ENCODE data around the gene PLCE1.
"Not testable (repeated sequence)": the region's sequence is repeated elsewhere in the genome, so short reads cannot be mapped to it uniquely, and the experiment has no call there.

PLCE1 gene

DNA sequence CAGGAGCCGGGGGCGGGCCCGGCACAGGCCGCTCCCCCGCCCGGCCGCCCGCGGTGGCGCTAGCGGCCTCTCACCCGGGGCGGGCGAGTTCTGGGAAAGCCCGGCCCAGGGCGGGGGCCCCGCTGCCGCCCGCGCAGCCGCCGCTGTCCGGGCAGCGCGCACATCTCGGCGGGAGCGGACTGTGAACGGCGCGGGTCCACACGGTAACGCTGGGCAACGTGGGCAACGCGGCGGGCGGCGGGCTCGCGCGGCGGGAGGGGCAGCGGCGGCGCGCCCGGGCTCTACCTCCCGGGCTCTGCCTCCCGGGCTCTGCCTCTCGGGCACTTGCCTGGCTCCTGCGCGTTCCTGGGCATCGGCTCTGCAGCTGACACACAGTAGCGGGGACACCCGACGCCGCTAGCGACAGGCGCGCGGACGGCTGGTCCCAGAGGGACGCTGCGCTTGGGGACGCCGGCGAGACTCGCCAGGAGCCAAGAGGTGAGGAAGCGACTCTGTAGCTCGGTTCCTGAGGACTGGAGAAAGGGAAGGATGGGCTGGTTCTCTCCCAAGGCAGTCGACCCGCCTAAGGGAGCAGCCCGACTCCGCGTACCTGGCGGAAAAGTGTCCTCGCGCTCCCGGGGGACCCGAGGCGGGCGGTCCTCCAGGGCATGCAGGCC lies at the start of gene PLCE1:
TSS of gene PLCE1 (plus strand) at position 150 of the 656 bp plus-strand sequence. CDS start 37,116 bp downstream, outside the sequence.
- Mint-ChIP-seq H3K36me3 (ENCODE audit: low read depth) (no peaks in the 10 kb centered on the region), H3K9me3 (no peaks in the 10 kb centered on the region), H3K4me3 (peak within 1 kb of the TSS; percentile 46), H3K4me1 (ENCODE audit: low read depth) (peaks cover 3% of the 10 kb centered on the region), H3K27ac (no peak within 1 kb of the TSS), H3K27me3 (peaks cover 69% of the 10 kb centered on the region)
- DNase-seq, result no peak

DNA sequence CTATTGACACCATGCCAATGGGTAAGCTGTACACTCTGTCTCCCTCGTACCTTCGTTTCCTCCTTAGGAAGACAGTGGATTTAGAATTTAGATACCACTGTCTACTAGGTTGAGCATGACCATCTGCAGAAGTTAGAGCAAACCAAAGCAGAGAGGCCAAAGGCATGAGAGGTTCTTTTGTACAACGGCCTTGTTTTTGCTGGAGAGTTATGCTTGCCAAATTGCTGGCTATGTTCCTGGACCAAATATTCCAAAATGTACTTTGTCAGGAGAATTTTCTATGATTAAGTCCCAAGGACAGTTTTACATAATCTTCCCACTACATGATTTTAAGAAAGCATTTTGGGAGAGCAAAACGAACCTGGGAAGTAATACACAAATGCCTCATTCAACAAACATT lies 47.9 kb upstream of the PLCE1 start:
- Mint-ChIP-seq H3K27me3 (no peaks in the 10 kb centered on the region), H3K36me3 (ENCODE audit: low read depth) (no peaks in the 10 kb centered on the region), H3K4me3 (no peak overlapping the region), H3K27ac (no peak overlapping the region), H3K9me3 (no peaks in the 10 kb centered on the region), H3K4me1 (ENCODE audit: low read depth) (no peaks in the 10 kb centered on the region)
- DNase-seq, result no peak

DNA sequence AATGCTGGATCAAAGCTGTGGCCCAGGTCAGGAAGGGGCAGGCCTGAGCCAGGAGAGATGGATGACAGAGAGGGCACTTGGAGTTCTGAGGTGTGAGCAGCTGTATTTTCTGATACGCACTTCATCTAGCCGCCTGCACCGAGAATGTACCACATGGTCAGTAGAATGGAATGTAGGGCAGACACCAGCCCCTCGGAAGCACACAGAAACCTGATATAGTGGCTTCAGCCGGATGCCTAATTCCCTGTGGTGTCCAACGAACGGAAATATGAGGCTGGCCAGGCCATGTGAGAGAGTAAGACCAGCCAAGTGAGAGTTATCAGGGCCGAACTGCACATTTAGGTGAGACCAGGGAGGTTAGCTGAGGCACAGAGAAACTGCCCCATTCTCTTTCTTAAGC lies 46.7 kb upstream of the PLCE1 start:
- H3K36me3 Mint-ChIP-seq (ENCODE audit: low read depth), result no peaks in the 10 kb centered on the region
- no peaks in the 10 kb centered on the region for H3K4me1 Mint-ChIP-seq (ENCODE audit: low read depth)
- DNase-seq, result no peak
- H3K4me3 Mint-ChIP-seq, result no peak overlapping the region
- H3K27ac Mint-ChIP-seq, result no peak overlapping the region
- no peaks in the 10 kb centered on the region for H3K27me3 Mint-ChIP-seq
- H3K9me3 Mint-ChIP-seq, result no peaks in the 10 kb centered on the region

DNA sequence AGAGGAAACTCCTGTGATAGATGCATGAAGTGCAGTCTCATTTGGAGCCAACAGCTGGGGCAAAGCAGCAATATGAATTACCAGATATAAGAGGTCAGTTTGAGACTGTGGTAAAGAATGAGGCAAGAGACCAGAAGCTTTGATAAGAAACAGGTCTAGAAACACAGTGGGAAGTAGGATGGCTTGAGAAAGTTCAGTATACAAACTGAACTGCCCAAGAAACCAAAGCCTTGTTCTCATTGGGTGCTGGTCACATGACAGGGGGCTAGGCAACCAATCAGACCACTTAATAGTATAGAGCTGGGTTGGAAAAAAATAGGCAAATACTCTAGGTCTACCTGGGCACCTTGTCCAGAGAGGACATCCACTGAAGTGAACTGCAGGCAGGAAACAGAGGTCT lies 46.2 kb upstream of the PLCE1 start:
- Mint-ChIP-seq H3K4me1 (ENCODE audit: low read depth) (no peaks in the 10 kb centered on the region), H3K27ac (no peak overlapping the region), H3K9me3 (no peaks in the 10 kb centered on the region), H3K27me3 (no peaks in the 10 kb centered on the region), H3K4me3 (no peak overlapping the region), H3K36me3 (ENCODE audit: low read depth) (no peaks in the 10 kb centered on the region)
- no peak for DNase-seq

DNA sequence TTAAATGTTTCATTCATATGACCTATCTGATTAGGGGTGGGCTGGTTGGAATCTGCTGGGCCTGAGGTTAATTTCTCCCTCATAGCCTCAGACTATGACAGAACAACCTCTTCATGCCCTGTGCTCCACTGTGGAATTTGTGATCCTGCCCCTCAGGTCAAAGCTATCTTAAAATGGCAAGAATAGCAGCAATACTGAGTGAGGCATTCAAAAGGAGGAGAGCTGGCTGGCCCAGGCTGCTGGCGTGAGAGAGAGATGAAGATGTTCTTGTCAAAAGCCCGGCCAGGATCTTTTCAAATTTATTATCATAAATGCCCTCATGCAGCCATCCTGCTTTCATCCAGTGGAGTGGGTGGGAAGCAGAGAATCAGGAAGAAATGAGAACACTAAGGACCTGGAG lies 41.8 kb upstream of the PLCE1 start:
- Mint-ChIP-seq H3K4me3 (no peak overlapping the region), H3K27ac (no peak overlapping the region), H3K9me3 (no peaks in the 10 kb centered on the region), H3K36me3 (ENCODE audit: low read depth) (no peaks in the 10 kb centered on the region), H3K27me3 (no peaks in the 10 kb centered on the region), H3K4me1 (ENCODE audit: low read depth) (no peaks in the 10 kb centered on the region)
- no peak for DNase-seq

DNA sequence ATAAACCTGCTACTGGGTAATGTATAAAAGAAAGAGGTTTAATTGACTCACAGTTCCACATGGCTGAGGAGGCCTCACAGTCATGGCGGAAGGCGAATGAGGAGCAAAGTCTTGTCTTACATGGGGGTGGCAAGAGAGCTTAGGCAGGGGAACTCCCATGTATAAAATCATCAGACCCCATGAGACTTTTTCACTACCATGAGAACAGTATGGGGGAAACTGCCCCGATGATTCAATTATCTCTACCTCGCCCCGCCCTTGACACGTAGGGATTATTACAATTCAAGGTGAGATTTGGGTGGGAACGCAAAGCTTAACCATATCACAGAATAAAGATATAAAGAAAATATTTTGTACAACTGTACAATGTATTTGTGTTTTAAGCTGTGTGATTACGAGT lies 39.4 kb upstream of the PLCE1 start:
- H3K9me3 Mint-ChIP-seq, result no peaks in the 10 kb centered on the region
- H3K36me3 Mint-ChIP-seq (ENCODE audit: low read depth), result no peaks in the 10 kb centered on the region
- H3K4me1 Mint-ChIP-seq (ENCODE audit: low read depth), result no peaks in the 10 kb centered on the region
- no peak overlapping the region for H3K27ac Mint-ChIP-seq
- DNase-seq, result no peak
- no peak overlapping the region for H3K4me3 Mint-ChIP-seq
- no peaks in the 10 kb centered on the region for H3K27me3 Mint-ChIP-seq

DNA sequence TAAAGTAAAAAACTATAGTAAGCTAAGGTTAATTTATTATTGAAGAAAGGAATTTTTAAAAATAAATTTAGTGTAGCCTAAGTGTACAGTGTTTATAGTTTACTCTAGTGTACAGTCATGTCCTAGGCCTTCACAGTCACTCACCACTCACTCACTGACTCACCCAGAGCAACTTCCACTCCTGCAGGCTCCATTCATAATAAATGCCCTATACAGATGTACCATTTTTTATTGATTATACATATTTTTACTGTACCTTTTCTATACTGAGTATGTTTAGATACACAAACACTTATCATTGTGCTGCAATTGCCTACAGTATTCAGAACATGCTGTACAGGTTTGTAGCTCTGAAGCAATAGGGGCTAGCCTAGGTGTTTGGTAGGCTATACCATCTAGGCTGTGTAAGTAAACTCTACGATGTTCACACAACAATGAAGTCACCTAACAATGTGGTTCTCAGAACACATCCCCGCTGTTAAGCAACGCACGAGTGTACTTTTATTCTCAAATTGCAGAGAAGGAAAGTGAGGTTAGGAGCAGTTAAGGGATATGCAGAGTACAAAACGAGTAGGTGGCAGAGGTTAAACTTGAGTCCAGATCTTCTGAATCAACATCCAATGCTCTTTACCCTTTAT lies 38.9 kb upstream of the PLCE1 start:
- Mint-ChIP-seq H3K36me3 (ENCODE audit: low read depth) (peaks cover 3% of the 10 kb centered on the region), H3K27me3 (no peaks in the 10 kb centered on the region), H3K4me3 (no peak overlapping the region), H3K4me1 (ENCODE audit: low read depth) (no peaks in the 10 kb centered on the region), H3K27ac (no peak overlapping the region), H3K9me3 (no peaks in the 10 kb centered on the region)
- no peak for DNase-seq

DNA sequence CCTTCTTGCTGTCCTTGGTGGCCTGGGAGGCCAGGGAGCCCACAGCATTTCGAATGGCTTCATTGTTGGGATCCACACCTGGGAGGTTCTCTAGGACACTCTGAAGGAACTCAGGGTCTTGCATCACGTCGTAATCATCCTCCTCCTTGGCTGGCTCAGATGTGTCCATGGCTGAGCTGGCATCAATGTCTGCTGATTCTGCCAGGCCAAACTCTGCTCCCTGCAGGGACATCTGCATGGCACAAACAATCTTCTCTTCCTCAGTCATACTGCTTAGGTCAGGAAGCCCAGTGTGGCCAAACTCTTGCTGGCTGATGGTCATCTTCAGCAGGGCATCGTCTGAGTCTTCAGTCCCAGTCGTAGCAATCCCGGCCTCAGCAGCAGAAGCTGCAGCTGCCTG lies 34.9 kb upstream of the PLCE1 start:
- H3K27me3 Mint-ChIP-seq, result no peaks in the 10 kb centered on the region
- no peak overlapping the region for H3K4me3 Mint-ChIP-seq
- no peaks in the 10 kb centered on the region for H3K9me3 Mint-ChIP-seq
- no peaks in the 10 kb centered on the region for H3K4me1 Mint-ChIP-seq (ENCODE audit: low read depth)
- no peak overlapping the region for H3K27ac Mint-ChIP-seq
- H3K36me3 Mint-ChIP-seq (ENCODE audit: low read depth), result peaks cover 3% of the 10 kb centered on the region
- no peak for DNase-seq

DNA sequence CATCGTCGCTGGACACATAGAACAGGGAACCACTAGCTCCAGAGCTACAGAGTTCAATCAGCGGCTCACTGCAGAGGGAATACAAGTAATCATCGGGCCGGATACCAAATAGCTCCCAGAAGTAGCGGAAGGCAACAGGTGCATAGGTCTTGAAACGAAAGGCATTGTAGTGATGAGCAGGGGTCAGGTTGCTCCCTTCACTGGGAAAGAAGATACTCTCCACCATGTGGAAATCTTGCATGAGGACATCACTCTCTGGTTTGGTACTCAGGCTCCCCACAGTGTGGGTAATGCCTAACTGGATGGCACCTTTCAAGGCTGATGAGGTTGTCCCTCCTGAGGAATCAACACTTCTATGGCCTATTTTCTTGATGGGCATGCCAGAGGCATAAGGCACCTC lies 32.7 kb upstream of the PLCE1 start:
- H3K9me3 Mint-ChIP-seq; H3K27ac Mint-ChIP-seq; H3K27me3 Mint-ChIP-seq; H3K4me3 Mint-ChIP-seq; DNase-seq; H3K4me1 Mint-ChIP-seq (ENCODE audit: low read depth); H3K36me3 Mint-ChIP-seq (ENCODE audit: low read depth): not testable (repeated sequence)

DNA sequence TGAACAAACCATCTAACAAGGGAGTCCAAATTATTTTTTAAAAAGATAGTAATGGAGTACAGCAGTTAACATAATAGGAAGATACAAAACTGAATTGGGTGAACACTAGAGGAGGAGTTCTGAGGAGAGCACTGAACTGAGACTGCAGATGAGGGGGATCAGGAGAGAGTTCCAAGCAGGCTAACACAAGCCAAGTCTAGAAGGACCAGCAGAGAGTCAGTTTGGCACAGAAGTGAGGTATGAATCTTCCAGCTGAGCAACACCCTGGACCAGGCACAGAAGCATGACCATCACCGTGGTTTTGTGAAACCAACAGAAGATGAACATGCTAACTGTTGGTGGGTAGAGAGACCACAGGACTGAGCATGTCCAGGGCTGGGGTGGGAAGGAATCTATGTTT lies 30.8 kb upstream of the PLCE1 start:
- Mint-ChIP-seq H3K4me3 (no peak overlapping the region), H3K4me1 (ENCODE audit: low read depth) (no peaks in the 10 kb centered on the region), H3K9me3 (no peaks in the 10 kb centered on the region), H3K27me3 (no peaks in the 10 kb centered on the region), H3K36me3 (ENCODE audit: low read depth) (peaks cover 3% of the 10 kb centered on the region), H3K27ac (no peak overlapping the region)
- no peak for DNase-seq

DNA sequence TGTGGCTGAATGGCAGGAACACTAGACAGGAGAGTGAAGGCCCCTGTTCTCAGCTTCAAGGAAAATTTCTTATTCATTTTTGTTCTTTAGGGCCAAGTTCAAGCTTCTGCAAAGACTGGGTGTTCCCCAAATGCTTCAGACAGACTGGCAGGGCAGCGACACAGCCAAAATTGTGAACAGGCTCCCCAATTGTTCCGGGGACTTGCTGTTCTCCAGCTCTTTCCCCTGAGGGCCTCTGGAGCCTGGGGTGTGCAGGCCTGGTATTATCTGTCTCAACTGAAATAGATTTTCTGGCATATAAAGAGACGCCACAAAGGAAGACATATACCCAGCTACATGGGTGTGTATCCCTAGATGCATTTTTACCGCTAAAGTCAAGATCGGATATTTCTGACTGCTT lies 30.3 kb upstream of the PLCE1 start:
- Mint-ChIP-seq H3K36me3 (ENCODE audit: low read depth) (peaks cover 3% of the 10 kb centered on the region), H3K27me3 (no peaks in the 10 kb centered on the region), H3K4me1 (ENCODE audit: low read depth) (no peaks in the 10 kb centered on the region), H3K27ac (no peak overlapping the region), H3K4me3 (no peak overlapping the region), H3K9me3 (no peaks in the 10 kb centered on the region)
- no peak for DNase-seq

DNA sequence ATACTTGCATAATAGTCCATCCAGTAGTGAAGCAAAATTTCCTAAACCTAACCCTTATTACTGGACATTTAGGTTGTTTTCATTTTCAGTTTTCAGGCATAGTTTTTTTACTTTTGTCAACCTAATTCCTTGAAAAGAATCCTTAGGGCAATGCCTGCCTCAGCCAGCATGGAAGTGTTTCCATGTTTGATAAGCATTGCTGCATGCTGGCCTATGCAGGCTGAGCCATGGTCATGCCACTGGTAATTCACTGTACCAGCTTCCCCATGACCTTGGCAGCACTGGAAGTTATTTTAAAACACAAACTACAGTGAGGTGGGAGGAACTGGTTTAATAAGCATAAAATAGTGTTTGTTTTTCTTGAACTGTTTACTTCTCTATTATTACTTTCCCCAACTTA lies 27.8 kb upstream of the PLCE1 start:
- Mint-ChIP-seq H3K4me1 (ENCODE audit: low read depth) (no peaks in the 10 kb centered on the region), H3K36me3 (ENCODE audit: low read depth) (no peaks in the 10 kb centered on the region), H3K27ac (no peak overlapping the region), H3K9me3 (no peaks in the 10 kb centered on the region), H3K4me3 (no peak overlapping the region), H3K27me3 (no peaks in the 10 kb centered on the region)
- DNase-seq, result no peak

DNA sequence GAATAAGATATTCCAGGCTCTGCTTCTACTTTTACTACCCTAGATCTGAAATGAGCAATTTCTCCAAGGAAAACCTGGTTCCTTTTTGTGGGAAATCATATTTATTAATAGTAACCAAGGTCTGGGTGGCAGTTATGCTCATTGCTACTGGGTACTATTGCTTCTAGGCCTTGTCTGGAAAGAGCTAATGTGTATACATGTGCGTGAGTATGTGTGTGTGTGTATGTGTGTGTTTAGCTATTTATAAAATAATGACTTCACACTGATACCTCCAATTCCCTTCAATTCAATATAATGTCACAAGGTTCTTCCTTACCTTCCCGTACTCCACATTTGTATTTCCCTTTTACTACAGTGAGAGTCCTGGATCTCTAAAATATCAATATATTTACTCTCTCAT lies 26.0 kb upstream of the PLCE1 start:
- no peaks in the 10 kb centered on the region for H3K36me3 Mint-ChIP-seq (ENCODE audit: low read depth)
- no peak overlapping the region for H3K27ac Mint-ChIP-seq
- no peaks in the 10 kb centered on the region for H3K4me1 Mint-ChIP-seq (ENCODE audit: low read depth)
- H3K4me3 Mint-ChIP-seq, result no peak overlapping the region
- H3K27me3 Mint-ChIP-seq, result no peaks in the 10 kb centered on the region
- no peaks in the 10 kb centered on the region for H3K9me3 Mint-ChIP-seq
- DNase-seq, result no peak

DNA sequence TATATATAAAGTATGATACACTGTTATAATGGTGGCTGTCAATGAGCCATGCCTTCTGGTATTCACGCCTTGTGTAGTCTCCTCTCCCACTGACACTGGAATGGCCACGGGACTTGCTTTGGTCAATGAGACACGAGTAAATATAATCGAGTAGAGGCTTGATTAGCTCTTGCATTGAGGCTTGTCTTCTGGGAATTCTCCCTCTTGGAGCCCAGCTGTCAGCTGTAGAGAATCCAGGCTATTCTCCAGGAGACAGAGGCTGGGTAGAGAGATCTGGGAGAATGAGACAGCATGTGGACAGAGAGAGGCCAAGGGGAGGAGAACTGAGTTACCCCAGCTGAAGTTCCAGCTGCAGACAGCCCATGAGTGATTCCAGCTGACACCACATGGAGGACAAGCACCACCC lies 25.2 kb upstream of the PLCE1 start:
- H3K27me3 Mint-ChIP-seq, result no peaks in the 10 kb centered on the region
- no peak for DNase-seq
- peaks cover 2% of the 10 kb centered on the region for H3K9me3 Mint-ChIP-seq
- H3K36me3 Mint-ChIP-seq (ENCODE audit: low read depth), result no peaks in the 10 kb centered on the region
- H3K4me3 Mint-ChIP-seq, result no peak overlapping the region
- no peaks in the 10 kb centered on the region for H3K4me1 Mint-ChIP-seq (ENCODE audit: low read depth)
- no peak overlapping the region for H3K27ac Mint-ChIP-seq

DNA sequence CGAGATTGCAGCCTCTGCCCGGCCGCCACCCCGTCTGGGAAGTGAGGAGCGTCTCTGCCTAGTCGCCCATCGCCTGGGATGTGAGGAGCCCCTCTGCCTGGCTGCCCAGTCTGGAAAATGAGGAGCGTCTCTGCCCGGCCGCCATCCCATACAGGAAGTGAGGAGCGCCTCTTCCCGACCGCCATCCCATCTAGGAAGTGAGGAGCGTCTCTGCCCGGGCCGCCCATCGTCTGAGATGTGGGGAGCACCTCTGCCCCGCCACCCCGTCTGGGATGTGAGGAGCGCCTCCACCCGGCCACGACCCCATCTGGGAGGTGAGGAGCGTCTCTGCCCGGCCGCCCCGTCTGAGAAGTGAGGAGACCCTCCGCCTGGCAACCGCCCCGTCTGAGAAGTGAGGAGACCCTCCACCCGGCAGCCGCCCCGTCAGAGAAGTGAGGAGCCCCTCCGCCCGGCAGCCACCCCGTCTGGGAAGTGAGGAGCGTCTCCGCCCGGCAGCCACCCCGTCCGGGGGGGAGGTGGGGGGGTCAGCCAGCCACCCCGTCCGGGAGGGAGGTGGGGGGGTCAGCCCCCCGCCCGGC lies 23.2 kb upstream of the PLCE1 start:
- not testable (repeated sequence) for DNase-seq; H3K36me3 Mint-ChIP-seq (ENCODE audit: low read depth); H3K9me3 Mint-ChIP-seq; H3K27ac Mint-ChIP-seq; H3K4me3 Mint-ChIP-seq; H3K27me3 Mint-ChIP-seq; H3K4me1 Mint-ChIP-seq (ENCODE audit: low read depth)

All from activated T-cell treated with anti-CD3 and anti-CD28 coated beads, Interleukin-2, amount 50 U/mL, for 24 hours (primary cell).